Right lobe of liver (tissue), 6 donors: Measurements from ENCODE around the gene HDAC11. TPM values are rescaled to one million over a fixed set of nuclear protein-coding genes. Genes with fewer than 3 reads are reported as not detected.

Source experiments
- ATAC-seq, 4 donors: fragments of 200-7000 bp; cut with Tn5 transposase; one replicate each; pipeline ENCODE4 v1.9.1; 2020; ENCODE audit warnings: mild to moderate bottlenecking in 4 of 4, moderate library complexity in 4 of 4
- DNase-seq, 3 donors: peaks; one replicate each; pipeline ENCODE4 v3.0.0-alpha.2; 2020
- H3K27ac ChIP-seq, 3 donors: fragments of 200-600 bp; one replicate each; pipeline ENCODE4 v1.8.0; 2022
- H3K27me3 ChIP-seq, 2 donors: fragments of 200-600 bp; one replicate each; pipeline ENCODE4 v1.8.0; 2022
- H3K36me3 ChIP-seq, 4 donors: fragments of 200-600 bp; sonication (generic) in 1 of 4; one replicate each; pipeline versions ENCODE4 v1.5.1 to v1.8.0; 2017 to 2022; ENCODE audit warnings: control low read depth in 1 of 4
- H3K4me1 ChIP-seq, 4 donors: fragments of 200-600 bp; sonication (generic) in 1 of 4; one replicate each; pipeline versions ENCODE4 v1.5.1 to v1.8.0; 2017 to 2022; ENCODE audit warnings: control low read depth in 1 of 4
- H3K4me3 ChIP-seq, 3 donors: fragments of 200-600 bp; one replicate each; pipeline ENCODE4 v1.8.0; 2022
- H3K9me3 ChIP-seq, 4 donors: fragments of 200-600 bp; sonication (generic) in 1 of 4; one replicate each; pipeline versions ENCODE4 v1.5.1 to v1.8.0; 2017 to 2022; ENCODE audit warnings: control low read depth in 1 of 4
- CTCF ChIP-seq, 4 donors: fragments of 200-600 bp in 3 of 4; fragments of 450-650 bp in 1 of 4; IDR thresholded peaks; one replicate each; pipeline versions ENCODE4 v1.5.1 to v1.8.0; 2016 to 2022; ENCODE audit warnings: antibody characterized with exemption in 4 of 4, mild to moderate bottlenecking in 2 of 4
- POLR2A ChIP-seq: fragments of 450-650 bp; IDR thresholded peaks from one replicate; pipeline ENCODE4 v1.6.1; 2017; ENCODE audit warnings: antibody characterized with exemption, mild to moderate bottlenecking
- WGBS: methylation state at CpG from one replicate; pipeline ENCODE4 v1.1.6; 2018; ENCODE audit warnings: low coverage, low lambda C conversion rate; ENCODE audit not compliant: insufficient coverage; ENCODE audit errors: missing lambda C conversion rate; 5-methylcytosine and 5-hydroxymethylcytosine counted together
- intact Hi-C, 2 donors: fragments of 100-400 bp; cut with DNase I; formaldehyde crosslinking; loops; one replicate each; pipeline versions ENCODE4 v1.11.2 to v1.14.1; 2022
- total RNA-seq, 6 experiments: library from RNA; depleted of rRNA in 2 of 6; stranded (reverse); fragments of >200 nt in 2 of 6; fragmentation: NEBNext Ultra II Directional in 3 of 6; extraction: Animal tissue kit (Norgen Biotek cat#: 25700) in 3 of 6; gene quantifications; one replicate each; pipeline versions ENCODE4 v1.1.0 to v1.2.4, GENCODE V29; 2016 to 2023
- donor health status: DM: no; HTN: yes; CAD: no.
- donor health status: DM: no; HTN: no; CAD: no.
- donor health status: DM: no; HTN: no; CAD: no.
- donor health status: DM: no; HTN: yes; CAD: no.
- donor health status: DM: no; HTN: yes; CAD: no.

Gene HDAC11
- total RNA-seq, 6 experiments from 2014 or later: 2.2 to 10.8 (median 5.0) TPM

- no peak overlapping the region for H3K27ac ChIP-seq
- no peak overlapping the region for H3K4me3 ChIP-seq
- 80% methylated on average over 2 of the region's 2 CpGs for WGBS
- H3K36me3 ChIP-seq: no peaks in the 10 kb centered on the region
- ATAC-seq: no peak
- H3K27me3 ChIP-seq: peaks cover 0 to 19% of the 10 kb centered on the region in 2 donors
- TF ChIP-seq POLR2A (no peak), CTCF (IDR thresholded peaks at IDR 0.05) (no peak)
- DNase-seq: no peak
- intact Hi-C loops: no loop called here
- no peaks in the 10 kb centered on the region for H3K9me3 ChIP-seq
- H3K4me1 ChIP-seq: no peaks in the 10 kb centered on the region
These were observed 70.3 kb downstream of the HDAC11 start for GRCh38 chr3:13550423-13550690.

- Histone ChIP-seq H3K4me3 (no peak overlapping the region), H3K36me3 (no peaks in the 10 kb centered on the region), H3K27me3 (peaks cover 0 to 19% of the 10 kb centered on the region in 2 donors), H3K27ac (no peak overlapping the region), H3K9me3 (no peaks in the 10 kb centered on the region), H3K4me1 (no peaks in the 10 kb centered on the region)
- ATAC-seq (no peak), DNase-seq (no peak)
- TF ChIP-seq CTCF (IDR thresholded peaks at IDR 0.05): no peak
- TF ChIP-seq POLR2A: no peak
- intact Hi-C loops: no loop called here
- 83% methylated on average over 7 of the region's 13 CpGs for WGBS
These were observed 70.8 kb downstream of the HDAC11 start for GRCh38 chr3:13550791-13551360.

- ATAC-seq: no peak
- WGBS: 35% methylated on average over 9 of the region's 28 CpGs
- TF ChIP-seq CTCF (IDR thresholded peaks at IDR 0.05): no peak
- no peaks in the 10 kb centered on the region for H3K4me1 ChIP-seq
- intact Hi-C loops: no loop called here
- H3K36me3 ChIP-seq: no peaks in the 10 kb centered on the region
- DNase-seq: no peak
- no peaks in the 10 kb centered on the region for H3K9me3 ChIP-seq
- peaks cover 0 to 10% of the 10 kb centered on the region in 2 donors for H3K27me3 ChIP-seq
- H3K4me3 ChIP-seq: no peak overlapping the region
- H3K27ac ChIP-seq: no peak overlapping the region
These were observed 72.9 kb downstream of the HDAC11 start for GRCh38 chr3:13552857-13553652.

- Histone ChIP-seq H3K36me3 (no peaks in the 10 kb centered on the region), H3K27me3 (peaks cover 0 to 7% of the 10 kb centered on the region in 2 donors), H3K27ac (no peak overlapping the region), H3K9me3 (no peaks in the 10 kb centered on the region), H3K4me3 (no peak overlapping the region), H3K4me1 (no peaks in the 10 kb centered on the region)
- no peak for DNase-seq
- ATAC-seq: no peak
- WGBS: 46% methylated on average over 8 of the region's 12 CpGs
- intact Hi-C loops: no loop called here
- TF ChIP-seq CTCF (IDR thresholded peaks at IDR 0.05): no peak
- TF ChIP-seq POLR2A: no peak
These were observed 73.6 kb downstream of the HDAC11 start for GRCh38 chr3:13553686-13554085.
